Activated T-cell treated with anti-CD3 and anti-CD28 coated beads, Interleukin-2, amount 50 U/mL, for 72 hours (primary cell): ENCODE data around the gene TMED5. TPM values are rescaled to one million over a fixed set of nuclear protein-coding genes. Genes with fewer than 3 reads are reported as not detected.
"Not testable (repeated sequence)": the region's sequence is repeated elsewhere in the genome, so short reads cannot be mapped to it uniquely, and the experiment has no call there.

ENCODE experiments used
- ATAC-seq, 2 donors: fragments of 150-1000 bp; cut with Tn5 transposase; replicated peaks in 1 of 2; 2 replicates each; pipeline ENCODE4 v1.10.0; 2021; ENCODE audit warnings: moderate library complexity in 2 of 2, mild to moderate bottlenecking in 1 of 2
- DNase-seq, 2 donors: peaks; one replicate each; pipeline ENCODE4 v3.0.0; 2021 to 2022; ENCODE audit warnings: mixed read lengths in 1 of 2
- H3K27ac Mint-ChIP-seq: one replicate; pipeline ENCODE4 v1.8.0; 2022; ENCODE audit warnings: mild to moderate bottlenecking, moderate library complexity, mixed read lengths
- H3K27me3 Mint-ChIP-seq: one replicate; pipeline ENCODE4 v1.8.0; 2022; ENCODE audit warnings: low read depth, mixed read lengths
- H3K36me3 Mint-ChIP-seq, 2 donors: one replicate each; pipeline ENCODE4 v1.8.0; 2022; ENCODE audit warnings: mixed read lengths in 2 of 2, mild to moderate bottlenecking in 1 of 2; ENCODE audit not compliant: insufficient read depth in 2 of 2
- H3K4me1 Mint-ChIP-seq: one replicate; pipeline ENCODE4 v1.8.0; 2022; ENCODE audit warnings: low read depth, mixed read lengths
- H3K4me3 Mint-ChIP-seq, 2 donors: one replicate each; pipeline ENCODE4 v1.8.0; 2022; ENCODE audit warnings: mild to moderate bottlenecking in 2 of 2, mixed read lengths in 2 of 2, moderate library complexity in 2 of 2
- H3K9me3 Mint-ChIP-seq, 2 donors: one replicate each; pipeline ENCODE4 v1.8.0; 2022; ENCODE audit warnings: mixed read lengths in 2 of 2
- total RNA-seq, 2 donors: library from RNA; stranded (reverse); gene quantifications; one replicate each; pipeline ENCODE4 v1.2.3, GENCODE V29; 2022

The TMED5 gene
- 10 to 100 TPM; 50.2 to 65.3 TPM for total RNA-seq

GRCh38 chr1:93179886-93180722, at the start of gene TMED5:
Gene TMED5, minus strand, starts transcription at chr1:93180413. Its CDS starts 171 bp downstream, at chr1:93180242.
- Mint-ChIP-seq H3K27ac (peak within 1 kb of the TSS; percentile 95), H3K27me3 (no peaks in the 10 kb centered on the region), H3K4me1 (peaks cover 67% of the 10 kb centered on the region), H3K36me3 (peaks cover 12% of the 10 kb centered on the region in 2 donors), H3K9me3 (no peaks in the 10 kb centered on the region), H3K4me3 (peak within 1 kb of the TSS; percentile 85 to 99)
- peak; percentile 97 for DNase-seq
- ATAC-seq = peak; percentile 84 to 86

GRCh38 chr1:93223023-93223675, 42.9 kb upstream of the TMED5 start:
- Mint-ChIP-seq H3K4me3 (no peak overlapping the region), H3K27ac (no peak overlapping the region), H3K4me1 (peaks cover 21% of the 10 kb centered on the region), H3K9me3 (no peaks in the 10 kb centered on the region), H3K27me3 (no peaks in the 10 kb centered on the region), H3K36me3 (peaks cover 11 to 43% of the 10 kb centered on the region in 2 donors)
- no peak for DNase-seq
- ATAC-seq = no peak

- Mint-ChIP-seq H3K4me3 (no peak overlapping the region), H3K4me1 (peaks cover 21% of the 10 kb centered on the region), H3K36me3 (peaks cover 11 to 50% of the 10 kb centered on the region in 2 donors)
Measured at GRCh38 chr1:93221913-93222312, 41.7 kb upstream of the TMED5 start.

GRCh38 chr1:93220716-93221115, 40.5 kb upstream of the TMED5 start:
- H3K27me3 Mint-ChIP-seq, ATAC-seq, H3K27ac Mint-ChIP-seq, DNase-seq, H3K4me3 Mint-ChIP-seq, H3K9me3 Mint-ChIP-seq: not testable (repeated sequence)
- Mint-ChIP-seq H3K4me1 (peaks cover 21% of the 10 kb centered on the region), H3K36me3 (peaks cover 10 to 52% of the 10 kb centered on the region in 2 donors)

More at GRCh38 chr1:93221913-93222312, 41.7 kb upstream of the TMED5 start:
- DNase-seq (no peak), ATAC-seq (no peak)
- Mint-ChIP-seq H3K9me3 (no peaks in the 10 kb centered on the region), H3K27ac (no peak overlapping the region), H3K27me3 (no peaks in the 10 kb centered on the region)

GRCh38 chr1:93219443-93219842, 39.2 kb upstream of the TMED5 start:
- no peaks in the 10 kb centered on the region for H3K9me3 Mint-ChIP-seq
- H3K4me3 Mint-ChIP-seq = peak overlapping the region; percentile 38 to 52
- ATAC-seq (peak; percentile 72 to 74), DNase-seq (peak; percentile 3 to 14)
- H3K36me3 Mint-ChIP-seq = peaks cover 10 to 51% of the 10 kb centered on the region in 2 donors
- peak overlapping the region; percentile 64 for H3K27ac Mint-ChIP-seq
- H3K4me1 Mint-ChIP-seq = peaks cover 21% of the 10 kb centered on the region
- no peaks in the 10 kb centered on the region for H3K27me3 Mint-ChIP-seq

- Mint-ChIP-seq H3K27me3 (no peaks in the 10 kb centered on the region), H3K4me3 (no peak overlapping the region), H3K36me3 (peaks cover 4 to 42% of the 10 kb centered on the region in 2 donors), H3K9me3 (no peaks in the 10 kb centered on the region), H3K27ac (no peak overlapping the region), H3K4me1 (peaks cover 18% of the 10 kb centered on the region)
- DNase-seq = no peak
- ATAC-seq = no peak
Measured at GRCh38 chr1:93215322-93215721, 35.1 kb upstream of the TMED5 start.

GRCh38 chr1:93207211-93207610, 27.0 kb upstream of the TMED5 start:
- Mint-ChIP-seq H3K4me1 (no peaks in the 10 kb centered on the region), H3K27ac (no peak overlapping the region), H3K36me3 (peaks cover 0 to 29% of the 10 kb centered on the region in 2 donors), H3K9me3 (no peaks in the 10 kb centered on the region), H3K27me3 (no peaks in the 10 kb centered on the region), H3K4me3 (no peak overlapping the region)
- DNase-seq (no peak), ATAC-seq (no peak)

- H3K27me3 Mint-ChIP-seq = no peaks in the 10 kb centered on the region
- no peak for DNase-seq
- H3K36me3 Mint-ChIP-seq = peaks cover 0 to 29% of the 10 kb centered on the region in 2 donors
- H3K4me1 Mint-ChIP-seq = no peaks in the 10 kb centered on the region
- H3K9me3 Mint-ChIP-seq = no peaks in the 10 kb centered on the region
- H3K27ac Mint-ChIP-seq = no peak overlapping the region
- no peak overlapping the region for H3K4me3 Mint-ChIP-seq
- no peak for ATAC-seq
Measured at GRCh38 chr1:93206567-93206954, 26.3 kb upstream of the TMED5 start.

GRCh38 chr1:93205892-93206566, 25.8 kb upstream of the TMED5 start:
- no peaks in the 10 kb centered on the region for H3K27me3 Mint-ChIP-seq
- DNase-seq (no peak), ATAC-seq (no peak)
- no peak overlapping the region for H3K4me3 Mint-ChIP-seq
- peaks cover 0 to 24% of the 10 kb centered on the region in 2 donors for H3K36me3 Mint-ChIP-seq
- no peaks in the 10 kb centered on the region for H3K9me3 Mint-ChIP-seq
- no peak overlapping the region for H3K27ac Mint-ChIP-seq
- no peaks in the 10 kb centered on the region for H3K4me1 Mint-ChIP-seq

GRCh38 chr1:93200714-93201113, 20.5 kb upstream of the TMED5 start:
- peaks cover 2 to 20% of the 10 kb centered on the region in 2 donors for H3K36me3 Mint-ChIP-seq
- H3K27ac Mint-ChIP-seq = no peak overlapping the region
- ATAC-seq = no peak
- no peaks in the 10 kb centered on the region for H3K27me3 Mint-ChIP-seq
- no peak for DNase-seq
- H3K9me3 Mint-ChIP-seq = no peaks in the 10 kb centered on the region
- no peaks in the 10 kb centered on the region for H3K4me1 Mint-ChIP-seq
- no peak overlapping the region for H3K4me3 Mint-ChIP-seq

GRCh38 chr1:93200086-93200620, 19.9 kb upstream of the TMED5 start:
- Mint-ChIP-seq H3K36me3 (peaks cover 3 to 22% of the 10 kb centered on the region in 2 donors), H3K9me3 (no peaks in the 10 kb centered on the region), H3K4me3 (no peak overlapping the region), H3K27me3 (no peaks in the 10 kb centered on the region), H3K4me1 (no peaks in the 10 kb centered on the region), H3K27ac (no peak overlapping the region)
- ATAC-seq (no peak), DNase-seq (no peak)

GRCh38 chr1:93199150-93199549, 18.9 kb upstream of the TMED5 start:
- no peaks in the 10 kb centered on the region for H3K27me3 Mint-ChIP-seq
- H3K9me3 Mint-ChIP-seq = no peaks in the 10 kb centered on the region
- no peak overlapping the region for H3K27ac Mint-ChIP-seq
- no peak overlapping the region for H3K4me3 Mint-ChIP-seq
- no peak for ATAC-seq
- no peak for DNase-seq
- peaks cover 6 to 28% of the 10 kb centered on the region in 2 donors for H3K36me3 Mint-ChIP-seq
- no peaks in the 10 kb centered on the region for H3K4me1 Mint-ChIP-seq

- no peak for DNase-seq
- ATAC-seq = no peak
- H3K4me1 Mint-ChIP-seq = no peaks in the 10 kb centered on the region
- H3K4me3 Mint-ChIP-seq = no peak overlapping the region
- no peaks in the 10 kb centered on the region for H3K27me3 Mint-ChIP-seq
- no peak overlapping the region for H3K27ac Mint-ChIP-seq
- H3K36me3 Mint-ChIP-seq = peaks cover 6 to 29% of the 10 kb centered on the region in 2 donors
- no peaks in the 10 kb centered on the region for H3K9me3 Mint-ChIP-seq
Measured at GRCh38 chr1:93196591-93196990, 16.4 kb upstream of the TMED5 start.
